Activated CD4-positive, alpha-beta T cell treated with anti-CD3 and anti-CD28 coated beads, Interleukin-2, Interleukin-4, amounts not matched to agents 100 ng/mL and 50 ng/mL, durations not matched to agents 16 hours and 8 hours (primary cell): ENCODE data around the gene RBBP9.
A peak's percentile ranks its signal among the peaks of the same experiment; 100 is the strongest.
"Not testable (repeated sequence)": the region's sequence is repeated elsewhere in the genome, so short reads cannot be mapped to it uniquely, and the experiment has no call there.

ENCODE experiments used
- DNase-seq: peaks from one replicate; pipeline ENCODE4 v3.0.0-alpha.2; 2020; ENCODE audit warnings: low spot score

The RBBP9 gene

DNA sequence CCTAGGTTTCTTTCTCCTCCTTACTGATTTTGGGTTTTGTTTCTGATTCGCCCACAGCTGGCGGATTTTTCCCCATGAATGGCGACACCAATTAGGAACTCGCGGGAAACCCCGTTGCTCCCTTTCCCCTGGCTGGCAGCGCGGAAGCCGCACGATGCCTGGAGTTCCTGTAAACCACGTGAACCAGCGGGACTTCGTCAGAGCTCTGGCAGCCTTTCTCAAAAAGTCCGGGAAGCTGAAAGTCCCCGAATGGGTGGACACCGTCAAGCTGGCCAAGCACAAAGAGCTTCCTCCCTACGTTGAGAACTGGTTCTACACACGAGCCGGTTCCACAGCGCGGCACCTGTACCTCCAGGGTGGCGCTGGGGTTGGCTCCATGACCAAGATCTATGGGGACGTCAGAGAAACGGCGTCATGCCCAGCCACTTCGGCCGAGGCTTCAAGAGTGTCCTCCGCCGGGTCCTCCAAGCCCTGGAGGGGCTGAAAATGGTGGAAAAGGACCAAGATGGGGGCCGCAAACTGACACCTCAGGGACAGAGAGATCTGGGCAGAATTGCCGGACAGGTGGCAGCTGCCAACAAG is 7.5 kb upstream of the RBBP9 start:
- no peak for DNase-seq

GRCh38 chr20:18501672-18502071 is 4.6 kb upstream of the RBBP9 start:
- not testable (repeated sequence) for DNase-seq

GRCh38 chr20:18497603-18498002 is 578 bp upstream of the RBBP9 start:
- DNase-seq = no peak

- no peak for DNase-seq
These were observed 983 bp downstream of the RBBP9 start for GRCh38 chr20:18496042-18496441.

DNA sequence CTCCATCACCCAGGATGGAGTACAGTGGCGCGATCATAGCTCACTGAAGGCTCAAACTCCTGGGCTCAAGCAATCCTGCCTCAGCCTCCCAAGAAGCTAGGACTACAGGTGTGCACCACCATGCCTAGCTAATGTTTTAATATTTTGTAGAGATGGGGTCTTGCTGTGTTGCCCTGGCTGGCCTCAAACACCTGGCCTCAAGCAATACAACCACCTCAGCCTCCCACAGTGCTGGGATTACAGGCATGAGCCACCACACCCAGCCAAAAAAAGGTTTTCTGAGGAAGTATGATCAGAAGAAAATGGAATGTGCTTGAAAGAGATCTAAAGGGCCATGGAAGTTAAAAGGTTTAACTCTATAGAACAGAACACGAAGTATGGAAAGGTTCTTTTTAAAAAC is 8.7 kb downstream of the RBBP9 start:
- DNase-seq = no peak

- no peak for DNase-seq
These were observed 15.4 kb downstream of the RBBP9 start for GRCh38 chr20:18481596-18481995.

DNA sequence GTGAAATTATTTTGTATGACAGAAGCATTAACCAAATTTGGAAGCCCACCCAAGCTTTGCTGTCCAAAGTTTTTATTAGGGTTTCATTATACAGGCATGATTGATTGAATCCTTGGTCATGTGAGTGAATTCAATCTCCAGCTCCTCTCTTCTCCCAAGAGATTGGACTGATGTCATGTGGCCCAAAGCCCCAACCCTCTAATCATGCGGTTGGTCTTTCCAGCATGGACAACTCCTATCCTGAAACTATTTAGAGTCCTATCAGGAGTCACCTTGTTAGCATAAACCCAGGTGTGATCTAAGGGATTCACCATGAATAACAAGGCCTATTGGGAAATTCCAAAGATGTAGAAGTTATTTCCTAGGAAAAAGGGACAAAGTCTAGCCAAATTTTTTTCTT is 19.2 kb downstream of the RBBP9 start:
- DNase-seq = no peak

GRCh38 chr20:18477218-18477617 is 19.8 kb downstream of the RBBP9 start:
- DNase-seq = no peak

DNA sequence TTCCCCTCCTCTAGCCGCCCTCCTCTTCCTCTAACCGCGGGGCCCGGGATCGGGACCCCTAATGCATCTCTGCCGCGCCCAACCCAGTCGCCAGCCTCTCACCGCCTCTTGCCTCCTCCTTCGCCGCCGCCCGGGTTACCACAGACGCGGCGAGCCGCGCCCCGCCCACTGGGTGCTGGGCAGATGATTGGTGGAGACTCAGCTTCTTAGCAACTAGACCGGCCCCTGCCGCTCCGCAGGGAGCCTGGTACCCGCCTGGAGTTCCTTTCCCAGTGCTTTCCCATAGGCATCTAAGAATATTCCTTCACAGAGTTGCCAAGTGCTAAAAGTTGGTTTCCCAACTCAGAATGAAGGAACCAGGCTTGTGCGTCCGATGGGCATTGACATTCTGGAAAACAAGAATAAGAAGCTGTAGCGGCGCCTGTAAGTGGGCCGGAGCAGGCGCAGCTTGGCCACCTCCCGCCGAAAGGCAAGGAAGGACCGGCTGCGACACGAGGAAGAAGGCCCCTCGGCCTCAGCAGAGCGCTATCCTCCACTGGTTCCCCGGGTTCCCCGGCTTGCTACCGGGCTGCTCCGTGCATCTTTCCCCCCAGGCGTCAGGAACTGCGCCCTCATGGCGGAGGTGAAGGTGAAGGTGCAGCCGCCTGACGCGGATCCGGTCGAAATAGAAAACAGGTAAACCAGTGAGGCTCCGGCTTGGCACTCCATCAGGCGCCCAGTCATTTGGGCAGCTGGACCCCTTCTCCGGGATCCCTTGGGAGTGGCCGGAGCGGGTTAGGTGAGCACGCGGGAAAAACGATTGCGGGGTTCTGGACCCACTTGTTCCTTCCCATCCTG is 29.9 kb downstream of the RBBP9 start, which contains the start of the genes DZANK1 and POLR3F:
TSS of gene DZANK1 (minus strand) at position 137 of the 837 bp plus-strand sequence. CDS start 1,672 bp downstream, outside the sequence.
TSS of gene POLR3F (plus strand) at position 497 of the 837 bp plus-strand sequence. CDS start at position 614, 117 bp downstream.
- DNase-seq = peak; percentile 95

GRCh38 chr20:18466574-18466893 is 30.5 kb downstream of the RBBP9 start:
- no peak for DNase-seq

- DNase-seq = no peak
These were observed 31.4 kb downstream of the RBBP9 start for GRCh38 chr20:18465536-18466200.

DNA sequence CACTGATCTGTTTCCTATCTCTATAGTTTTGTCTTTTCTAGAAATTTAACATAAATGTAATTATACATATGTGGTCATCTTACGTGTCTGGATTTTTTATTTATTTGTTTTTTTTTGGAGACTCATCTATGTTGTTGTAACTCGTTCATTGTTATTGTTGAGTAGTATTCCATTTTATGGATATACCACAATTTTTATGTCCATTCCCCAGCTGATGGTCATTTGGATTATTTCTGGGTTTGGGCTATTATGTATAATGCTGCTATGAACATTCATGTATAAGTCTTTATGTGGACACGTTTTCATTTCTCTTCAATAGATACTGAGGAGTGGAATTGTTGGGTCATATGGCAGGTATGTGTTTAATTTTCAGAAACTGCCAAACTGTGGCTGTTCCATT is 40.4 kb downstream of the RBBP9 start:
- no peak for DNase-seq

DNA sequence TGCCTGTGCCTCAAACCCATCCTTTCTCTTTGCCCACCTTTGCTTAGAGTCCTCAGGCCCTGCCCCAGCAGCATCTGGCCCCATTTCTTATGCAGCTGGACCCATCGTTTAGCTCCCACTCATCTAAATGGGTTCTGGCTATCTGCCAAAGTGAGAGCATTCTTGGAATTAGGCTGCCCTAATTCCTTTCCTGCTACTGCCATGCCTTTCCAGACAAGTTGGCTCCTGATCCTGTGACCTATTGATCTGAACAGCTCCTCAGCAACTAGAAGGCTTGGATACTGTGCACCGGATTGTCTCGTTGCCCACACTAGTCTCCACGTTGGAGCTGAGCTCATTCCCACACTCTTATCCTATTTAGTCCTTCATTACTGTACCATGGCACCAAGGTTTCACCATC is 53.1 kb downstream of the RBBP9 start:
- DNase-seq = no peak

GRCh38 chr20:18440403-18440802 is 56.6 kb downstream of the RBBP9 start:
- no peak for DNase-seq

GRCh38 chr20:18436847-18437246 is 60.2 kb downstream of the RBBP9 start:
- no peak for DNase-seq
